Heart right ventricle (tissue), 16 donors: ENCODE results near the gene KREMEN1. TPM values are rescaled to one million over a fixed set of nuclear protein-coding genes. Genes with fewer than 3 reads are reported as not detected.
A peak's percentile ranks its signal among the peaks of the same experiment; 100 is the strongest.

Experiments
- ATAC-seq, 8 donors: fragments of 200-7000 bp; cut with Tn5 transposase; one replicate each; pipeline ENCODE4 v1.9.1; 2020; ENCODE audit warnings: mild to moderate bottlenecking in 8 of 8, moderate library complexity in 8 of 8, moderate number of reproducible peaks in 1 of 8
- DNase-seq, 2 donors: peaks; one replicate each; pipeline ENCODE4 v3.0.0-alpha.2; 2020
- H3K27ac ChIP-seq, 10 donors: fragments of 200-600 bp; sonication (generic) in 2 of 10; one replicate each; pipeline versions ENCODE4 v1.5.0 to v1.8.0; 2020 to 2022; ENCODE audit warnings: mild to moderate bottlenecking in 3 of 10
- H3K27me3 ChIP-seq, 7 donors: fragments of 200-600 bp; one replicate each; pipeline ENCODE4 v1.8.0; 2021 to 2022; ENCODE audit warnings: mild to moderate bottlenecking in 2 of 7
- H3K36me3 ChIP-seq, 9 donors: fragments of 200-600 bp; sonication (generic) in 1 of 9; one replicate each; pipeline versions ENCODE4 v1.5.0 to v1.8.0; 2020 to 2022; ENCODE audit warnings: mild to moderate bottlenecking in 2 of 9
- H3K4me1 ChIP-seq, 9 donors: fragments of 200-600 bp; sonication (generic) in 1 of 9; one replicate each; pipeline versions ENCODE4 v1.5.0 to v1.8.0; 2020 to 2022; ENCODE audit warnings: mild to moderate bottlenecking in 4 of 9
- H3K4me3 ChIP-seq, 10 donors: fragments of 200-600 bp; sonication (generic) in 2 of 10; one replicate each; pipeline versions ENCODE4 v1.5.0 to v1.8.0; 2020 to 2022; ENCODE audit warnings: mild to moderate bottlenecking in 7 of 10, moderate library complexity in 2 of 10
- H3K9me3 ChIP-seq, 11 donors: fragments of 200-600 bp in 10 of 11; sonication (generic) in 2 of 11; one replicate each; pipeline versions ENCODE4 v1.5.0 to v1.8.0; 2013 to 2022; ENCODE audit warnings: mild to moderate bottlenecking in 2 of 11, control low read depth in 1 of 11, moderate library complexity in 1 of 11
- WGBS, 2 donors: extraction: QIAGEN DNeasy Blood & Tissue Kit; methylation state at CpG; one replicate each; pipeline ENCODE4 v1.1.7; 2013; ENCODE audit warnings: inconsistent platforms in 1 of 2; 5-methylcytosine and 5-hydroxymethylcytosine counted together
- intact Hi-C, 10 donors: fragments of 100-400 bp; cut with DNase I; formaldehyde crosslinking; loops; one replicate each; pipeline versions ENCODE4 v1.11.1 to v1.14.2; 2022
- polyA plus RNA-seq, 2 donors: library from polyadenylated mRNA; stranded (reverse); fragments of 200-250 nt; gene quantifications; one replicate each; pipeline ENCODE4 v1.2.3, GENCODE V29; 2013
- total RNA-seq, 10 donors: library from RNA; stranded (reverse); fragmentation: NEBNext Ultra II Directional in 3 of 10; extraction: Animal tissue kit (Norgen Biotek cat#: 25700) in 3 of 10; gene quantifications; one replicate each; pipeline versions ENCODE4 v1.2.1 to v1.2.4, GENCODE V29; 2021 to 2023
- TF ChIP-seq, protein P1 (sequence below), 9 donors: fragments of 200-600 bp; sonication (generic) in 2 of 9; IDR thresholded peaks; one replicate each; pipeline versions ENCODE4 v1.5.0 to v1.8.0; 2021 to 2022; ENCODE audit warnings: antibody characterized with exemption in 9 of 9, mild to moderate bottlenecking in 5 of 9, moderate library complexity in 1 of 9
- donor health status: Arrhythmogenic right ventricular cardiomyopathy.
- donor health status: ischemic (EF 13 %, LVEDD 7.1; RV severe dilation, severe dysfunction).
- donor health status: healthy with polysubstance abuse.
- donor health status: DM: no; HTN: yes; CAD: no.
- donor health status: DM: no; HTN: no; CAD: no.
- donor health status: ischemic (EF 25% LVEDD 6.9; RV normal size, moderate dysfunction).
- donor health status: ischemic (EF 25% LVEDD 5.7; RV mildly dilated, moderate dysfunction).
- donor health status: healthy.
- donor health status: DM: yes; HTN: yes; CAD: no.
- donor health status: Ischemic cardiomyopathy.
- donor health status: ischemic (EF 35%, LVEDD 5.7; RV mildly dilated, moderate dysfunction).
- donor health status: nonischemic (EF 11% LVEDD 7.7; RV severe dilation, severe dysfunction).
- donor health status: DM: yes; HTN: yes; CAD: no.
- donor health status: PGD.
- donor health status: ischemic (EF 29% LVEDD 5.4; RV normal size, mild dysfunction).
- donor health status: nonischemic (EF 23%, LVEDD 6.1; RV moderate dilation, normal function).

KREMEN1 gene
- total and polyA plus RNA-seq, 12 donors: 7.4 to 46.3 (median 36.5) TPM

DNA sequence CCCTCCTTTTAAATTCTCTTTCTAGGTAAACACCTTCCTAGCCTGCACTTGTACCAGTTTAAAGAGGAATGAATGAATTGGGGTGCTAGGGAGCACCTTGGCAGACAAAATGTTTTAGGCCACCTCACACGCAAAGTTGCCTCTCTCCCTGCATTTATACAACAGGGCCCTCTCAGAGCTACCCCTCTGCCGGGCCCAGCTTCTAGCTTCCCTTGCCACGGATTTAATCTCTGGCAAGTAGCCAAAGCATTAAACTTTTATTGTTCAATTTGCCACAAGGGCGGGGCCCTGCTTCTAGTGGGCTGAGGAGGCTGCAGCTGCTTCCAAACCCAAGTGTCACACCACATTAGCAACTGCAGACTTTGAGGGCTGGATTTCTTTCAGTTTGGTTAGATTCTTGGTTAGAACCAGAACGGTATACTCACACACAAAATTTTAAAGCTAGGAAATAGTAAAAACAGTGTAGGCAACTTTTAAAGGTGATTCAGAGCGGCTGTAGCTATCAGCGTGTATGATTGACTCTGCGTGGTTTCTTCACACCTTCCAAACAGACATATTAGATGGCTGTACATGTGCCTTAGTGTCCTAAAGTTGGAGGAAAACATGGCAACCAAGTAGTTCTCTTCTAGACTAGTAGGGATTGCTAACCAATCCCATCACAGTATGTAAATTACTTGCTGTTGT is 6.5 kb downstream of the KREMEN1 start:
- Histone ChIP-seq H3K4me1 (peaks cover 0 to 62% (median 44%) of the 10 kb centered on the region in 9 donors), H3K9me3 (no peaks in the 10 kb centered on the region), H3K36me3 (no peaks in the 10 kb centered on the region), H3K4me3 (no peak overlapping the region), H3K27ac (peak overlapping the region in 6 of 10 donors; percentile 0 to 64 (median 40)), H3K27me3 (peaks cover 0 to 20% (median 0%) of the 10 kb centered on the region in 7 donors)
- ATAC-seq: peak in 2 of 8 donors; percentile 5 to 18
- TF ChIP-seq, protein P1, sequence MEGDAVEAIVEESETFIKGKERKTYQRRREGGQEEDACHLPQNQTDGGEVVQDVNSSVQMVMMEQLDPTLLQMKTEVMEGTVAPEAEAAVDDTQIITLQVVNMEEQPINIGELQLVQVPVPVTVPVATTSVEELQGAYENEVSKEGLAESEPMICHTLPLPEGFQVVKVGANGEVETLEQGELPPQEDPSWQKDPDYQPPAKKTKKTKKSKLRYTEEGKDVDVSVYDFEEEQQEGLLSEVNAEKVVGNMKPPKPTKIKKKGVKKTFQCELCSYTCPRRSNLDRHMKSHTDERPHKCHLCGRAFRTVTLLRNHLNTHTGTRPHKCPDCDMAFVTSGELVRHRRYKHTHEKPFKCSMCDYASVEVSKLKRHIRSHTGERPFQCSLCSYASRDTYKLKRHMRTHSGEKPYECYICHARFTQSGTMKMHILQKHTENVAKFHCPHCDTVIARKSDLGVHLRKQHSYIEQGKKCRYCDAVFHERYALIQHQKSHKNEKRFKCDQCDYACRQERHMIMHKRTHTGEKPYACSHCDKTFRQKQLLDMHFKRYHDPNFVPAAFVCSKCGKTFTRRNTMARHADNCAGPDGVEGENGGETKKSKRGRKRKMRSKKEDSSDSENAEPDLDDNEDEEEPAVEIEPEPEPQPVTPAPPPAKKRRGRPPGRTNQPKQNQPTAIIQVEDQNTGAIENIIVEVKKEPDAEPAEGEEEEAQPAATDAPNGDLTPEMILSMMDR (IDR thresholded peaks at IDR 0.05): no peak
- intact Hi-C loops: loop anchor here in 3 of 10 donors (5.0 to 10.0 kb wide), 2 partner anchors 73 to 75 kb away; no protein-coding TSS in a partner anchor
- 69 to 76% methylated on average over 8 of the region's 8 CpGs for WGBS, 2 donors
- no peak for DNase-seq

DNA sequence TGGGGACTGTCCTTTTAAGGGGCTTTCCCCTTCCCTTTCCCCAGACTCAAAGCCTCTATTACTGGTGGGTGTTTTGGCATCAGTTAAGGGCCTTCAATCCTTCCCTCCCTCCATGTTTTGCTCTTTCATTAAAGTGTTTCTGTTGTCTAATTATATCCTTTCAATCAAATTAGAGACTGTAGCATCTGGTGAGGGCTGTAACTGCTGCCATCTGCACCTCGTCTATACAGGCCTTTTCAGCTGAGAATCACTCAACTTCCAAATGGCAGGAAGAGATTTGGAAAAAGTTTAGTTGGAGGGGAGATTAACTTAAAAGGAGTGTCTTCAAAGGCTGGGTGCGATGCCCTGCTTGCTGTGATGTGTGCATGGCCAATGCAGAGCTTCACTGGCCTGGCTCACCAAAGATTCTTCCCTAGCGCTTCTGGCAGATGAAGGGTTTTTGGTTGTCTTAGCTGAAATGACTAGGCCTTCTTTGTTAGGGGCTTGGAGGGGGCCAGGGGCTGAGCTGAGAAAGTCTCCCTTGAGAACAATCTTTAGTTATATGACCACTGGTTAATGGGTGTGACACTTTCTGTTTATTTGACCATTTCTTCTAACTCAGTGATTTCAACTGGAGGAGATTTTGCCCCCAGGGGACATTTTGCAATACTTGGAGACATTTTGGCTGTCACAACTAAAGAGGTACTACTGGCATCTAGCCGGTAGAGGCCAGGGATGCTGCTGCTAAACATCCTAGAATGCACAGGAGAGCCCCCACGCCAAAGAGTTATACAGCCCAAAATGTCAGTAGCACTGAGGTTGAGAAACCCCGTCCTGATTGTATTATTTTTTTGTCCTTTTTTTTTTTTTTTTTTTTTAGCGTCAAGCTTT is 7.5 kb downstream of the KREMEN1 start:
- Histone ChIP-seq H3K27ac (peak overlapping the region in 4 of 10 donors; percentile 0 to 64 (median 35)), H3K36me3 (no peaks in the 10 kb centered on the region), H3K27me3 (peaks cover 0 to 10% (median 0%) of the 10 kb centered on the region in 7 donors), H3K4me3 (no peak overlapping the region), H3K4me1 (peaks cover 0 to 57% (median 40%) of the 10 kb centered on the region in 9 donors), H3K9me3 (no peaks in the 10 kb centered on the region)
- TF ChIP-seq, protein P1 (IDR thresholded peaks at IDR 0.05): no peak
- DNase-seq (no peak), ATAC-seq (peak in 2 of 8 donors; percentile 40 to 55)
- WGBS, 2 donors: 82 to 89% methylated on average over 7 of the region's 7 CpGs
- intact Hi-C loops: loop anchor here in 1 of 10 donors (10.0 kb wide), 1 partner anchor 74 kb away; no protein-coding TSS in a partner anchor

- Histone ChIP-seq H3K4me3 (no peak overlapping the region), H3K36me3 (no peaks in the 10 kb centered on the region), H3K27me3 (no peaks in the 10 kb centered on the region), H3K9me3 (no peaks in the 10 kb centered on the region), H3K27ac (peak overlapping the region in 6 of 10 donors; percentile 16 to 64 (median 36)), H3K4me1 (peaks cover 0 to 57% (median 40%) of the 10 kb centered on the region in 9 donors)
- 56 to 64% methylated on average over 3 of the region's 3 CpGs for WGBS, 2 donors
- TF ChIP-seq, protein P1 (IDR thresholded peaks at IDR 0.05): no peak
- intact Hi-C loops: loop anchor here in 1 of 10 donors (10.0 kb wide), 1 partner anchor 73 kb away; no protein-coding TSS in a partner anchor
- peak in 1 of 2 donors; percentile 9 for DNase-seq
- ATAC-seq: peak in 4 of 8 donors; percentile 23 to 55 (median 34)
Measured at GRCh38 chr22:29081517-29082236, 8.8 kb downstream of the KREMEN1 start.
